ENCODE results near the gene PHETA1. TPM values are rescaled to one million over a fixed set of nuclear protein-coding genes. Genes with fewer than 3 reads are reported as not detected.
"Not testable (repeated sequence)": the region's sequence is repeated elsewhere in the genome, so short reads cannot be mapped to it uniquely, and the experiment has no call there.

PHETA1 gene
- polyA plus RNA-seq, 1 donor from 2014 or later = 25.4 TPM

- Histone ChIP-seq H3K27me3 (ENCODE audit: insufficient read depth, low read depth, low read length) (no peaks in the 10 kb centered on the region), H3K4me3 (ENCODE audit: low read length) (no peak overlapping the region), H3K4me2 (ENCODE audit: low read length) (no peak overlapping the region), H3K27ac (ENCODE audit: low read length) (no peak overlapping the region), H3K9ac (ENCODE audit: low read length) (no peak overlapping the region), H3K79me2 (replicated peaks; ENCODE audit: insufficient read depth, low read length) (no peaks in the 10 kb centered on the region), H4K20me1 (ENCODE audit: insufficient read depth) (no peaks in the 10 kb centered on the region), H3K36me3 (ENCODE audit: insufficient read depth, low read length) (no peaks in the 10 kb centered on the region), H3K9me2 (ENCODE audit: insufficient read depth, low read length) (no peaks in the 10 kb centered on the region), H3F3A (ENCODE audit: insufficient read depth, low read length, poor library complexity, severe bottlenecking) (no peaks in the 10 kb centered on the region), H3K9me3 (ENCODE audit: low read length) (no peaks in the 10 kb centered on the region), H2AFZ (ENCODE audit: low read depth, low read length) (no peak overlapping the region)
- no peak for TF ChIP-seq TAF1 (IDR thresholded peaks at IDR 0.05; ENCODE audit: low read depth)
- TF ChIP-seq RAD21 (conservative IDR thresholded peaks at IDR 0.05) = no peak
- TF ChIP-seq EP300 (conservative IDR thresholded peaks at IDR 0.05; ENCODE audit: poor library complexity, severe bottlenecking) = no peak
- TF ChIP-seq SMC3 (conservative IDR thresholded peaks at IDR 0.05; ENCODE audit: poor library complexity) = no peak
- TF ChIP-seq, protein P1, sequence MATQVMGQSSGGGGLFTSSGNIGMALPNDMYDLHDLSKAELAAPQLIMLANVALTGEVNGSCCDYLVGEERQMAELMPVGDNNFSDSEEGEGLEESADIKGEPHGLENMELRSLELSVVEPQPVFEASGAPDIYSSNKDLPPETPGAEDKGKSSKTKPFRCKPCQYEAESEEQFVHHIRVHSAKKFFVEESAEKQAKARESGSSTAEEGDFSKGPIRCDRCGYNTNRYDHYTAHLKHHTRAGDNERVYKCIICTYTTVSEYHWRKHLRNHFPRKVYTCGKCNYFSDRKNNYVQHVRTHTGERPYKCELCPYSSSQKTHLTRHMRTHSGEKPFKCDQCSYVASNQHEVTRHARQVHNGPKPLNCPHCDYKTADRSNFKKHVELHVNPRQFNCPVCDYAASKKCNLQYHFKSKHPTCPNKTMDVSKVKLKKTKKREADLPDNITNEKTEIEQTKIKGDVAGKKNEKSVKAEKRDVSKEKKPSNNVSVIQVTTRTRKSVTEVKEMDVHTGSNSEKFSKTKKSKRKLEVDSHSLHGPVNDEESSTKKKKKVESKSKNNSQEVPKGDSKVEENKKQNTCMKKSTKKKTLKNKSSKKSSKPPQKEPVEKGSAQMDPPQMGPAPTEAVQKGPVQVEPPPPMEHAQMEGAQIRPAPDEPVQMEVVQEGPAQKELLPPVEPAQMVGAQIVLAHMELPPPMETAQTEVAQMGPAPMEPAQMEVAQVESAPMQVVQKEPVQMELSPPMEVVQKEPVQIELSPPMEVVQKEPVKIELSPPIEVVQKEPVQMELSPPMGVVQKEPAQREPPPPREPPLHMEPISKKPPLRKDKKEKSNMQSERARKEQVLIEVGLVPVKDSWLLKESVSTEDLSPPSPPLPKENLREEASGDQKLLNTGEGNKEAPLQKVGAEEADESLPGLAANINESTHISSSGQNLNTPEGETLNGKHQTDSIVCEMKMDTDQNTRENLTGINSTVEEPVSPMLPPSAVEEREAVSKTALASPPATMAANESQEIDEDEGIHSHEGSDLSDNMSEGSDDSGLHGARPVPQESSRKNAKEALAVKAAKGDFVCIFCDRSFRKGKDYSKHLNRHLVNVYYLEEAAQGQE (IDR thresholded peaks at IDR 0.05; ENCODE audit: borderline replicate concordance) = no peak
- no peak for TF ChIP-seq MXI1 (conservative IDR thresholded peaks at IDR 0.05; ENCODE audit: poor library complexity, severe bottlenecking)
- TF ChIP-seq EZH2 (IDR thresholded peaks at IDR 0.05; ENCODE audit: borderline replicate concordance, insufficient read depth, low read length, poor library complexity, severe bottlenecking) = no peak
- TF ChIP-seq POLR2AphosphoS5 (IDR thresholded peaks at IDR 0.05) = no peak
- TF ChIP-seq, protein P2, sequence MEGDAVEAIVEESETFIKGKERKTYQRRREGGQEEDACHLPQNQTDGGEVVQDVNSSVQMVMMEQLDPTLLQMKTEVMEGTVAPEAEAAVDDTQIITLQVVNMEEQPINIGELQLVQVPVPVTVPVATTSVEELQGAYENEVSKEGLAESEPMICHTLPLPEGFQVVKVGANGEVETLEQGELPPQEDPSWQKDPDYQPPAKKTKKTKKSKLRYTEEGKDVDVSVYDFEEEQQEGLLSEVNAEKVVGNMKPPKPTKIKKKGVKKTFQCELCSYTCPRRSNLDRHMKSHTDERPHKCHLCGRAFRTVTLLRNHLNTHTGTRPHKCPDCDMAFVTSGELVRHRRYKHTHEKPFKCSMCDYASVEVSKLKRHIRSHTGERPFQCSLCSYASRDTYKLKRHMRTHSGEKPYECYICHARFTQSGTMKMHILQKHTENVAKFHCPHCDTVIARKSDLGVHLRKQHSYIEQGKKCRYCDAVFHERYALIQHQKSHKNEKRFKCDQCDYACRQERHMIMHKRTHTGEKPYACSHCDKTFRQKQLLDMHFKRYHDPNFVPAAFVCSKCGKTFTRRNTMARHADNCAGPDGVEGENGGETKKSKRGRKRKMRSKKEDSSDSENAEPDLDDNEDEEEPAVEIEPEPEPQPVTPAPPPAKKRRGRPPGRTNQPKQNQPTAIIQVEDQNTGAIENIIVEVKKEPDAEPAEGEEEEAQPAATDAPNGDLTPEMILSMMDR (IDR thresholded peaks at IDR 0.05; ENCODE audit: poor library complexity, severe bottlenecking) = no peak
These were observed 29.6 kb upstream of the PHETA1 start for GRCh38 chr12:111398530-111398929.

DNA sequence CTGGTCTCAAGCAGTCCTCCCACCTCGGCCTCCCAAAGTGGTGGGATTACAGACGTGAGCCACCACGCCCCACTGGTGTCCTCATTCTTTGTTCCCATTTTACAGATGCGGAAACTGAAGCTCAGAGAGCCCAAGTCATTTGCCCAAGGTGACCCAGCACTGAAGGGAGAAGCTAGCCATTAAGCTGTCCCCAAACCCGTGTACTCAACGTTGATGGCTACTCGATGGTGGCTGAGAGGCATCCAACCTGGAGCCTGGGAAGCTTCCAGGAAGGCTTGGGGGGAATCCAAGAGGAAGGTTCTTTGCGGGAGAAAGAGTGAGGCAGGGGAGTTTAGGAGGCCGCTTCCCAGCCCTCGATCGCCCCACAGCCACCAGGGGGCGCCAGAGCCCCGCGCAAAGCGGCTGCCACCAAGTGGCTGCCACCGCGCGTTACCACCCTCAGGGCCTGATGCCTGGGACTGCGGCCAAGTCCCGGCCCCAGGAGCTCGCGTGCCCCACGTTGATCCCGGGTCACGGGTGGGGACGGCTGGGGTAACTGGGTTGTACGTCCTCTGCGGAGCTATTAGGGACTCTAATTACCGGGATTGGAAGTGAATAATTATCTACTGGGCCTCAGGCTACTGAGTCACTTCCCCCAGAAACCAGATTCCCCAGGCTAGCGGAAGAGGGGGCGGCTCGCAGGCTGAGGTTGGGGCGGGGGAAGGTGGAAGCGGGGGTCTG is 28.0 kb upstream of the PHETA1 start:
- no peak overlapping the region for H3K27ac ChIP-seq (ENCODE audit: low read length)
- H3K9ac ChIP-seq (ENCODE audit: low read length) = no peak overlapping the region
- peak; percentile 67 for TF ChIP-seq SMC3 (conservative IDR thresholded peaks at IDR 0.05; ENCODE audit: poor library complexity)
- TF ChIP-seq EP300 (conservative IDR thresholded peaks at IDR 0.05; ENCODE audit: poor library complexity, severe bottlenecking) = no peak
- TF ChIP-seq RAD21 (conservative IDR thresholded peaks at IDR 0.05) = peak; percentile 60
- TF ChIP-seq, protein P2 (IDR thresholded peaks at IDR 0.05; ENCODE audit: poor library complexity, severe bottlenecking) = peak; percentile 70
- no peak for TF ChIP-seq EZH2 (IDR thresholded peaks at IDR 0.05; ENCODE audit: borderline replicate concordance, insufficient read depth, low read length, poor library complexity, severe bottlenecking)
- no peak for TF ChIP-seq POLR2AphosphoS5 (IDR thresholded peaks at IDR 0.05)
- TF ChIP-seq, protein P1 (IDR thresholded peaks at IDR 0.05; ENCODE audit: borderline replicate concordance) = no peak
- no peak for TF ChIP-seq MXI1 (conservative IDR thresholded peaks at IDR 0.05; ENCODE audit: poor library complexity, severe bottlenecking)
- TF ChIP-seq TAF1 (IDR thresholded peaks at IDR 0.05; ENCODE audit: low read depth) = no peak
- H3K79me2 ChIP-seq (replicated peaks; ENCODE audit: insufficient read depth, low read length) = no peaks in the 10 kb centered on the region
- no peaks in the 10 kb centered on the region for H3K27me3 ChIP-seq (ENCODE audit: insufficient read depth, low read depth, low read length)
- H3F3A ChIP-seq (ENCODE audit: insufficient read depth, low read length, poor library complexity, severe bottlenecking) = no peaks in the 10 kb centered on the region
- H4K20me1 ChIP-seq (ENCODE audit: insufficient read depth) = no peaks in the 10 kb centered on the region
- H3K9me3 ChIP-seq (ENCODE audit: low read length) = no peaks in the 10 kb centered on the region
- no peak overlapping the region for H3K4me2 ChIP-seq (ENCODE audit: low read length)
- no peaks in the 10 kb centered on the region for H3K9me2 ChIP-seq (ENCODE audit: insufficient read depth, low read length)
- H3K4me3 ChIP-seq (ENCODE audit: low read length) = no peak overlapping the region
- H2AFZ ChIP-seq (ENCODE audit: low read depth, low read length) = no peak overlapping the region
- H3K36me3 ChIP-seq (ENCODE audit: insufficient read depth, low read length) = no peaks in the 10 kb centered on the region

DNA sequence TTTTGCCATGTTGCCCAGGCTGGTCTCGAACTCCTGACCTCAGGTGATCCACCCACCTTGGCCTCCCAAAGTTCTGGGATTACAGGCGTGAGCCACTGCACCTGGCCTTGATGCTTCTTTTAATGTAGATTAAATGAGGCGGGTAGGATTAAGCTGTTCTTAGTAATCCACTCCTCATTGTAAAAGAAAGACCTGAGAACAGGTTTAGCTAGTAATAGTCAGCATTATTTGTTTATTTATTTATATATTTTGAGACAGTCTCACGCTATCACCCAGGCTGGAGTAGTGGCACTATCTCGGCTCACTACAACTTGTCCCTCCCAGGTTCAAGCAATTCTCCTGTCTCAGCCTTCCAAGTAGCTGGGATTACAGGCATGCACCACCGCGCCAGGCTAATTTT is 27.4 kb upstream of the PHETA1 start:
- not testable (repeated sequence) for H3K4me2 ChIP-seq (ENCODE audit: low read length); H3K27me3 ChIP-seq (ENCODE audit: insufficient read depth, low read depth, low read length); H3F3A ChIP-seq (ENCODE audit: insufficient read depth, low read length, poor library complexity, severe bottlenecking); H4K20me1 ChIP-seq (ENCODE audit: insufficient read depth); H3K9me2 ChIP-seq (ENCODE audit: insufficient read depth, low read length); H2AFZ ChIP-seq (ENCODE audit: low read depth, low read length); H3K79me2 ChIP-seq (replicated peaks; ENCODE audit: insufficient read depth, low read length); H3K4me3 ChIP-seq (ENCODE audit: low read length); H3K9ac ChIP-seq (ENCODE audit: low read length); H3K9me3 ChIP-seq (ENCODE audit: low read length); H3K36me3 ChIP-seq (ENCODE audit: insufficient read depth, low read length); H3K27ac ChIP-seq (ENCODE audit: low read length)
